Measurements from ENCODE around the gene RAPGEF2. TPM values are rescaled to one million over a fixed set of nuclear protein-coding genes. Genes with fewer than 3 reads are reported as not detected.

Gene RAPGEF2
- total and polyA plus RNA-seq, 9 of the 15 experiments (the other 6 are each of a cell fraction or from before 2014, with no cell fraction given), result 3.1 to 32.6 (median 23.1) TPM

DNA sequence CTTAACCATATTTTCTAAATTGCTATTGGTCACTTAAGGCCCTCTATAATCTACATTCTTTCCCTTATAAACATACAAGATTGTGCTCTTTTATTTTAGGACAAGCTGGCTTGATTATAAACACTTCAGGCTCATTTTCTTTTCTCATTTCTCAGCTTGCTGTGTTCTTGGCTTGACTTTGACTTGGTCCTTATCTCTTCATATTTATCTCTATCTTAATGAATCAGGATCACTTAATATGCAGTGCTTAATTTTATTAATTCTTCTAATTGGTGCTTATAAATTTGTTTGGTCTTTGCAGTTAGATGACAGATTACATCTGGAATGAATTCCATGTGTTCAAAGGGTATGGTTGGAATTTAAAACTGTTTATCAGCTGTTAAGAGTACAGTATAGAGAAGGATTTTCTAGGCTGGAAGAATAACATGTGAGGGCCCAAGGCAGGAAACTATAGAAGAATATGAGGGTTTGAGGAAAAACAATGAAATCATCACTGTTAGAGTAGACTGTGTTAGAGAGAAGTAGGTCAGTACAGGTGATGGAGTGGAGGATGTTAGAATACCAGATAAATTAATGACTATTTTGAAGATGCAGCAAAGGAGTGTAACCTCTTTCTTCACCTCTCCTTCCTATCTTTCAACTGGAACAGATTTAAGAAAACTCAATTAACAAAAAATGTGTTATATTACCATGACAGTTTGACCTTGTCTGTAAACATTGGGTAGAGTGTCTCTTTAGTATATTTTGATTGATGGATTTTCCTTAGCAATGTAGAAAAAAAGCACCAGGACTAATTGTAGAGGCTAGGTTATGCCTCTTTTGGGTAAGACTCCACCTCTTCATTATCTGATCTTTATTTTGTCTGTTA lies 169.6 kb downstream of the RAPGEF2 start:
- TF ChIP-seq DACH1 (IDR thresholded peaks at IDR 0.05; ENCODE audit: partially characterized antibody), result peak; percentile 40
- TF ChIP-seq, protein P1, sequence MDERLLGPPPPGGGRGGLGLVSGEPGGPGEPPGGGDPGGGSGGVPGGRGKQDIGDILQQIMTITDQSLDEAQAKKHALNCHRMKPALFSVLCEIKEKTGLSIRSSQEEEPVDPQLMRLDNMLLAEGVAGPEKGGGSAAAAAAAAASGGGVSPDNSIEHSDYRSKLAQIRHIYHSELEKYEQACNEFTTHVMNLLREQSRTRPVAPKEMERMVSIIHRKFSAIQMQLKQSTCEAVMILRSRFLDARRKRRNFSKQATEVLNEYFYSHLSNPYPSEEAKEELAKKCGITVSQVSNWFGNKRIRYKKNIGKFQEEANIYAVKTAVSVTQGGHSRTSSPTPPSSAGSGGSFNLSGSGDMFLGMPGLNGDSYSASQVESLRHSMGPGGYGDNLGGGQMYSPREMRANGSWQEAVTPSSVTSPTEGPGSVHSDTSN (CRISPR knock-in tag; IDR thresholded peaks at IDR 0.05; ENCODE audit: low read depth), result no peak
- TF ChIP-seq, protein P1 (tag; conservative IDR thresholded peaks at IDR 0.05; ENCODE audit: low read depth), result peak; percentile 52
- TF ChIP-seq, protein P2, sequence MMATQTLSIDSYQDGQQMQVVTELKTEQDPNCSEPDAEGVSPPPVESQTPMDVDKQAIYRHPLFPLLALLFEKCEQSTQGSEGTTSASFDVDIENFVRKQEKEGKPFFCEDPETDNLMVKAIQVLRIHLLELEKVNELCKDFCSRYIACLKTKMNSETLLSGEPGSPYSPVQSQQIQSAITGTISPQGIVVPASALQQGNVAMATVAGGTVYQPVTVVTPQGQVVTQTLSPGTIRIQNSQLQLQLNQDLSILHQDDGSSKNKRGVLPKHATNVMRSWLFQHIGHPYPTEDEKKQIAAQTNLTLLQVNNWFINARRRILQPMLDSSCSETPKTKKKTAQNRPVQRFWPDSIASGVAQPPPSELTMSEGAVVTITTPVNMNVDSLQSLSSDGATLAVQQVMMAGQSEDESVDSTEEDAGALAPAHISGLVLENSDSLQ (IDR thresholded peaks at IDR 0.05), result 0 out of 2 replicates have a peak, but pooled peaks have one; percentile 21
- no peak for TF ChIP-seq NR2C2 (CRISPR knock-in tag; IDR thresholded peaks at IDR 0.05)
- 0 out of 2 replicates have a peak, but pooled peaks have one; percentile 27 for TF ChIP-seq NR2C2 (tag; IDR thresholded peaks at IDR 0.05)
- TF ChIP-seq ZNF589 (CRISPR knock-in tag; IDR thresholded peaks at IDR 0.05; ENCODE audit: low read depth), result no peak
- no peak for TF ChIP-seq TCF15 (CRISPR knock-in tag; IDR thresholded peaks at IDR 0.05)
- TF ChIP-seq MEIS2 (IDR thresholded peaks at IDR 0.05; ENCODE audit: partially characterized antibody), result peak; percentile 40
- no peak for TF ChIP-seq ZKSCAN8 (CRISPR knock-in tag; IDR thresholded peaks at IDR 0.05)
- TF ChIP-seq EP400 (IDR thresholded peaks at IDR 0.05), result no peak
- H3K4me2 ChIP-seq (ENCODE audit: insufficient read depth, low read length), result no peak overlapping the region
- no TSS peak for BruUV-seq (replicated peaks)
- no peaks in the 10 kb centered on the region for H4K20me1 ChIP-seq (replicated peaks; ENCODE audit: control insufficient read depth, insufficient read depth, low read length)
- FAIRE-seq (no peak), DNase-seq (ENCODE audit: extremely low read depth in 1 of 4, low spot score in 3 of 4) (no peak), ATAC-seq (no peak)
- peaks cover 0 to 3% of the 10 kb centered on the region in 2 experiments; a peak in 2 of 5 replicates for H3K4me1 ChIP-seq (replicated peaks in 1 of 2; ENCODE audit: control insufficient read depth in 2 of 2, insufficient read depth in 2 of 2, low read length in 2 of 2)
- no peak overlapping the region for H2AFZ ChIP-seq (ENCODE audit: low read depth, low read length)
- CTCF ChIA-PET (ENCODE audit: low intra/inter-chr PET ratio), result no interaction called here
- POLR2A ChIA-PET, result interaction anchor here (1.4 kb wide), 1 partner anchor 10 kb away, joined by 3 read pairs; no protein-coding TSS in a partner anchor
- H3K9ac ChIP-seq (ENCODE audit: insufficient read depth in 1 of 2, low read depth in 2 of 2, low read length in 2 of 2), result no peak overlapping the region
- intact Hi-C loops (cut with micrococcal nuclease), result no loop called here
- no peaks in the 10 kb centered on the region for H3K79me2 ChIP-seq (ENCODE audit: control insufficient read depth, insufficient read depth, low read length)
- H3K9me1 ChIP-seq (ENCODE audit: control insufficient read depth, insufficient read depth, low read length), result no peaks in the 10 kb centered on the region
- no peak overlapping the region for H3K27ac ChIP-seq (ENCODE audit: extremely low read depth, low read depth, low read length)
- H3K36me3 ChIP-seq (ENCODE audit: control insufficient read depth, insufficient read depth, low read length), result no peaks in the 10 kb centered on the region
- in situ Hi-C loops (cut with MboI), result no loop called here
- H3K4me3 ChIP-seq, result no peak overlapping the region
- H3K9me3 ChIP-seq (replicated peaks; ENCODE audit: control insufficient read depth, insufficient read depth, low read depth, low read length), result no peaks in the 10 kb centered on the region
- H3K27me3 ChIP-seq (ENCODE audit: control insufficient read depth in 2 of 2, insufficient read depth in 2 of 2, low read length in 2 of 2), result no peaks in the 10 kb centered on the region
